HG03175 (cell line): Measurements from ENCODE around the gene CCM2L.
"Not testable (repeated sequence)": the region's sequence is repeated elsewhere in the genome, so short reads cannot be mapped to it uniquely, and the experiment has no call there.

Source experiments
- ATAC-seq: cut with Tn5 transposase; IDR thresholded peaks from one replicate; pipeline ENCODE4 v1.9.1; 2021; ENCODE audit warnings: mild to moderate bottlenecking, moderate library complexity; ENCODE audit not compliant: unreplicated experiment

The CCM2L gene

GRCh38 chr20:32027643-32028042 lies 17.4 kb downstream of the CCM2L start:
- ATAC-seq: no peak

- no peak for ATAC-seq
Observed at GRCh38 chr20:32028647-32029372, 18.6 kb downstream of the CCM2L start.

GRCh38 chr20:32029561-32029960 lies 19.3 kb downstream of the CCM2L start:
- no peak for ATAC-seq

GRCh38 chr20:32031007-32031958 lies 21.0 kb downstream of the CCM2L start:
- no peak for ATAC-seq

GRCh38 chr20:32033316-32033715 lies 23.1 kb downstream of the CCM2L start:
- ATAC-seq: no peak

- ATAC-seq: not testable (repeated sequence)
Observed at GRCh38 chr20:32033721-32034120, 23.5 kb downstream of the CCM2L start.

- ATAC-seq: no peak
Observed at GRCh38 chr20:32034581-32035425, 24.6 kb downstream of the CCM2L start.

GRCh38 chr20:32035426-32035779 lies 25.2 kb downstream of the CCM2L start:
- no peak for ATAC-seq

- ATAC-seq: no peak
Observed at GRCh38 chr20:32036252-32036651, 26.0 kb downstream of the CCM2L start.

- no peak for ATAC-seq
Observed at GRCh38 chr20:32036716-32037485, 26.7 kb downstream of the CCM2L start.

- ATAC-seq: no peak
Observed at GRCh38 chr20:32037929-32038328, 27.7 kb downstream of the CCM2L start.

- ATAC-seq: peak; percentile 69
Observed at GRCh38 chr20:32040142-32040953, 30.1 kb downstream of the CCM2L start.

- no peak for ATAC-seq
Observed at GRCh38 chr20:32045999-32046398, 35.8 kb downstream of the CCM2L start.

- no peak for ATAC-seq
Observed at GRCh38 chr20:32050324-32050841, 40.1 kb downstream of the CCM2L start.

GRCh38 chr20:32050851-32051556 lies 40.8 kb downstream of the CCM2L start:
- no peak for ATAC-seq

GRCh38 chr20:32051720-32052089 lies 41.5 kb downstream of the CCM2L start:
- no peak for ATAC-seq

GRCh38 chr20:32052090-32052777 lies 42.0 kb downstream of the CCM2L start, which contains the start of gene HCK:
Gene HCK (plus strand): TSS chr20:32052242.
- ATAC-seq: no peak

- peak; percentile 56 for ATAC-seq
Observed at GRCh38 chr20:32052778-32053362, 42.6 kb downstream of the CCM2L start.
